GM12801 (cell line): Measurements from ENCODE around the gene EYA4.

Experiments
- TF ChIP-seq, protein P1 (sequence below): IDR thresholded peaks from one replicate; pipeline ENCODE4 v1.5.1; 2011; ENCODE audit warnings: control low read depth; ENCODE audit not compliant: insufficient read length; ENCODE audit errors: extremely low read depth

EYA4 gene

DNA sequence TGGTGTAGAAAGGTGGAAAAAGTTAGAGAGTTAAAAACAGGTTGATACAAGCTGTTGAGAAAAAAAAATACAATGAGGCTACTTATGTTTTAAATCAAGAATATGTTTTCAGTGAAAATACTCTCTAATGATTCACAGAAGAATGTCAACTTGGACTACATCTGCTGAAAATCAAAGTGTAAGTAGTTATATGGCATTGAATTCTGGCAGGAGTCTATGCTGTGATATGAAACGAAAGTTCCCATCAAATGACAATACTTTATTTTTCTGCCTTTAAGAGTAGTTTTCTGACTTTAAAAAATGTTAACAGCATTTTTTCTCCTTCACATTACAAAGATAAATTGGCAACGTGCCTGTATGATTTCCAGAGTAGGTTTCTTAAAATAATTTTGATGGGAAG lies 158.3 kb downstream of the EYA4 start:
- TF ChIP-seq, protein P1, sequence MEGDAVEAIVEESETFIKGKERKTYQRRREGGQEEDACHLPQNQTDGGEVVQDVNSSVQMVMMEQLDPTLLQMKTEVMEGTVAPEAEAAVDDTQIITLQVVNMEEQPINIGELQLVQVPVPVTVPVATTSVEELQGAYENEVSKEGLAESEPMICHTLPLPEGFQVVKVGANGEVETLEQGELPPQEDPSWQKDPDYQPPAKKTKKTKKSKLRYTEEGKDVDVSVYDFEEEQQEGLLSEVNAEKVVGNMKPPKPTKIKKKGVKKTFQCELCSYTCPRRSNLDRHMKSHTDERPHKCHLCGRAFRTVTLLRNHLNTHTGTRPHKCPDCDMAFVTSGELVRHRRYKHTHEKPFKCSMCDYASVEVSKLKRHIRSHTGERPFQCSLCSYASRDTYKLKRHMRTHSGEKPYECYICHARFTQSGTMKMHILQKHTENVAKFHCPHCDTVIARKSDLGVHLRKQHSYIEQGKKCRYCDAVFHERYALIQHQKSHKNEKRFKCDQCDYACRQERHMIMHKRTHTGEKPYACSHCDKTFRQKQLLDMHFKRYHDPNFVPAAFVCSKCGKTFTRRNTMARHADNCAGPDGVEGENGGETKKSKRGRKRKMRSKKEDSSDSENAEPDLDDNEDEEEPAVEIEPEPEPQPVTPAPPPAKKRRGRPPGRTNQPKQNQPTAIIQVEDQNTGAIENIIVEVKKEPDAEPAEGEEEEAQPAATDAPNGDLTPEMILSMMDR, result no peak

DNA sequence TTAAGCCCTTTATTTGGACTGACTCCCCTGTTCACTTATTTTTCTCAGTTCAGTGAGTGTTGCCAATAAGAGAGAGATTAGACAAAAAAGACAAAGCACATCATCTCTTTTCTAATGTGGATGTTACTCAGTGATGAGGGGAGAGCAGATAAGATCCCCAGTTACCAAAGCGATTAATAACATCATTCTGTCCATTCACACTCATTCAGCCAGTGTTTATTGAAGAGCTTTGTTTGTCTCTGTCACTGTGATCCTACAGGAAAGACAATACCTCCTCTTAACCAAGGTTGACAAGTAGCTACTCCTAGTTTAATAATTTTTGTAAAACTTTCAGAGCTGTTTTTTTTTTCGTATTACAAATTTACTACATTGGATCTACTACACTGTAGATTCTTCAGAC lies 163.0 kb downstream of the EYA4 start:
- TF ChIP-seq, protein P1, result no peak

DNA sequence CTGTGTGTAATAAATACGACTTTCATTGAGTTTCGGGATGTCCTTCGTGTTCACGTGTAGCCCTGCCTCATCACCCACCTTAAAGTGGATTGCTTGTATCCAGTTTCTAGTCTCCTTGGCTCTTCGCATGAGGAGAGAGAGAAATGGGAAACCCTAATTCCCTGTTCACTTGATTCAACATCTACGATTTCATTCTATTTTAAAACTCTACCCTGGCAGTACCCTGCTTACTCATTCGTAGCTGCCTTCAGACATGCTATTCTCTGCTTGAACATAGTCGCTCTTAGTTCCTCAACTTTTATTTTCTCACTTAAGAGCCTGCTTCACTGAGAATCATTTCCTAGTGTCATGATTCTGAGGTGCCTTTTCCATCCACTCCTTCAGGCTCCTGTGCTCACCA lies 163.6 kb downstream of the EYA4 start:
- TF ChIP-seq, protein P1, result no peak

DNA sequence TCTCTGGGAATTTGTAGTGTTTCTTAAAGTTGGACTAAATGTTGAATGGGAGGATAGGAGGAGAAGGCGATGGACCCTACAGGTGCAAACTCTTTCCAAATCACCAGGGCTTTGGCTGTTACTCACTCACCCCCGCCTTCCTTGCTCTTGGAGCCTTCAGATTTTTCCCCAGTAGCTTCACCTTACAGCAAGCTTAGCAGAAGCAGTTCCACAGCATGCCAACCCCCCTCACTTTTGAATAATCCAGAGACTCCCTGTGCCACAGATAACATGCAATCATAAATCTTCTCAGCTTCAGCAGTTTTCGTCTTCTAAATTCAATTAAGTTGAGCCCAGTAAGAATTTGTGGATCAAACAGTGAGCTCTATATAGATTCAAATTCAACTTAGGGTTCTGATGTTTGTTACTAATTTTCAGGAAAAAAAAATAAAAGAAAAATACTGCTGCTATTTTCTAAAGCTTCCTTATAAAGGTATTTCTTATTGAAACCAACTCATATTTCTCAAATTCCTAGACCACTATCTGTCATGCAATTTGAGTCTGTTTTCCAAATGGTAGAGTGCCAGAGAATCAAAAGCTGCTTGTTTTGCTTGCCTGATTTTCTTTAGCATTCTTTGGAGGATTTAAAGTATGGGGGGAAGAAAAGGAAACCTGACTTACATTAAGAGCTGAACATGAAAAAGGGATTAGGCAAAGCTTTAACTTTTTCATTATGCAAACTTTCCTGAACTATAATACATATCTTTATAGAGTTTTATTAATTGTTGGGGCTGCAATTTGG lies 166.4 kb downstream of the EYA4 start:
- TF ChIP-seq, protein P1, result no peak

DNA sequence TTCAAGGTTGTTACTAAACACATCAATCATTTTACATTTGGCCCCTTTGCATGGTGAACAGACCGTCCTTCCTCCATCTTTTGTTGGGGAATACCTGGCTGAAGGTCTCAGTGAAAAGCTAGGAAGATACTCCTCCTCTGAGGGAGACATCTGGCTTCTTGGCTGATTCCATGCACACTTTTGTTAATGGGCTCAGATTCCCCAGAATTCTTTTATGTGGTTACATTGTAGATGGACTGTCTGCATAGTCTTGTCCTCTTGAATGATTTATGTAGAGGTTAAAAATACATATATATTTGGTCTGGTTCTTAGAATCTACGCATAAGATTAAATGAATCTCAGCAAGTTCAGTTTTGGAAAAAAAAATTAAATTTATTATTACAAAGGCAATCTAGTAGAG lies 167.0 kb downstream of the EYA4 start:
- TF ChIP-seq, protein P1, result no peak

DNA sequence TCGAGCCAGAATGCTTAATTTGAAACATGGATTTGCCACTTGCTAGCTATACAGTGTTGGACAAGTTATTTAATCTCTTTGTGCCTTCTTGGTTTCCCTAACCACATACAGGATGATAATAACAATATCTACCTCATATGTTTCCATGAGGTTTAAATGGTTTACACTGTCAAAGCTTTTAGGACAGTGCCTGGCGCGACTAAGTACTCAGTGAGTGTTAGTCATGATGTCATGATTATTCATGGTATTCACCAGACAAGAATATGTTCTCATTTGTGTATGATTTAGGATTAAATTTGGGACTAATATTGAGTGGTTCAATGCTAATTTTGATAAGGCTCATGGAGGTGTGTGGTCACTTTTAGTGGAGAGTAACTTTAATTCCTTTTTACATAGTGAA lies 167.4 kb downstream of the EYA4 start:
- TF ChIP-seq, protein P1, result no peak

DNA sequence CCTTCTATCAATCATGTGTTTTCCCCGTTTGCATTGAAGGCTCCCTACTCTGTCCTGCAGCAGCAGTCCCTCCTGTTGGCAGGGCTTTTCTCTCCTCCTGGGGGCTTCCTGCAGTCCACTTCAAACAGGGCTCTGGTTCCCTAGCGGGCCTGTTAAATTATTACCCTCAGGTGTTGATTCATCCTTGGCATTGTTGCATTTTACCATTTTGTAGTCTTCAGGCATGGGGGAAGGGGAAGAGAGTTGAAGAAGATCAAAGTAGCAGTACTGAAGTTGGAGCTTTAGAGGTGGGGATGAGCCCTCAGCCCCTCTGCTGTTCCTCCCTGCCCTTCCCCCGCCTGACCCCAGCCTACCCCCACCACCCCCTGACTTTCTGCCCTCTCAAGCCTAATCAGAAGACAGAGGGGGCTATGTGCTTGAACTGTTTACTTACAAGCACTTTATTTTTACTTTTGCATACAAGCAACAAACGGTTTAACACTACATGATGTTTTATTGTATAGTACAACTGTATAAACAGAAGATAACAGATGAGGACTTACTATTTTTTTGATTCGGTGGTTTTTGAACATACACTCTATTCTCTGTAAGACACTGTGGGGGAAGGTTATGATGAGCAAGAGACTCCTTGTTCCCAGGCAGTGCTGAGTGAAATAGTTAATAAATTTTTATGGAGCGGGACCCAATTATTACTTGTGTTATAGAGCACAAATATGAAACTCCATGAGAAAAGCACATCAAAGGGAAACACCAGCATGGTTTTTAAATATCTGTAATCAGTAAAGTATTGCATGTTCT lies 169.7 kb downstream of the EYA4 start:
- TF ChIP-seq, protein P1, result no peak
